GM12878 (cell line): Measurements from ENCODE around the gene MARCHF2. TPM values are rescaled to one million over a fixed set of nuclear protein-coding genes. Genes with fewer than 3 reads are reported as not detected.

Experiments used
- ATAC-seq: fragments of 200-7000 bp; cut with Tn5 transposase; 3 replicates; pipeline ENCODE4 v1.9.1; 2020; ENCODE audit warnings: mild to moderate bottlenecking, moderate library complexity
- BruUV-seq: library from RNA; stranded (reverse); fragments of 400-500 nt; replicated peaks from 2 replicates; lab custom pipeline; 2021; lab: Mats Ljungman, UMichigan
- CTCF ChIA-PET: fragments of 300-600 bp; sonication (Branson Sonifier 250); formaldehyde crosslinking; extraction: SDS; loops from one replicate; lab custom pipeline; 2021; ENCODE audit warnings: inconsistent platforms; lab: Yijun Ruan, JAX
- POLR2A ChIA-PET: fragments of 350-600 bp; formaldehyde crosslinking; extraction: SDS; loops from one replicate; lab custom pipeline; 2021; ENCODE audit warnings: inconsistent platforms; lab: Charles Lee
- RAD21 ChIA-PET: fragments of 300-600 bp; sonication (Branson Sonifier 250); formaldehyde crosslinking; loops from one replicate; lab custom pipeline; 2023; ENCODE audit warnings: antibody characterized with exemption; ENCODE audit not compliant: unreplicated experiment; lab: Charles Lee
- SMC1A ChIA-PET: fragments of 300-600 bp; sonication (Branson Sonifier 250); formaldehyde crosslinking; loops from one replicate; lab custom pipeline; 2023; ENCODE audit not compliant: unreplicated experiment, uncharacterized antibody; lab: Charles Lee
- DNase-seq: peaks from one replicate; pipeline ENCODE4 v3.0.0-alpha.2; 2011; ENCODE audit warnings: low read depth, low spot score
- FAIRE-seq: peaks from 3 replicates; lab custom pipeline; 2011; peaks lifted over from hg19 to GRCh38; lab: Jason Lieb, UNC
- H2AFZ ChIP-seq: 2 replicates; pipeline ENCODE4 v1.6.0; 2011; ENCODE audit warnings: low read depth, low read length, control low read depth; ENCODE audit not compliant: control insufficient read depth
- H3K27ac ChIP-seq: 2 replicates; pipeline ENCODE4 v1.5.1; 2011; ENCODE audit warnings: control low read depth; ENCODE audit not compliant: control insufficient read depth, insufficient read depth
- H3K27me3 ChIP-seq, 2 experiments: replicated peaks in 1 of 2; 2 replicates each; pipeline versions ENCODE4 v1.6.0 to v1.6.1; 2011; ENCODE audit warnings: low read length in 1 of 2; ENCODE audit not compliant: control insufficient read depth in 2 of 2, insufficient read depth in 2 of 2
- H3K36me3 ChIP-seq, 2 experiments: 2 replicates each; pipeline ENCODE4 v1.5.1; 2011; ENCODE audit warnings: low read length in 1 of 2; ENCODE audit not compliant: control insufficient read depth in 2 of 2, insufficient read depth in 2 of 2
- H3K4me1 ChIP-seq: 2 replicates; pipeline ENCODE4 v1.6.1; 2011; ENCODE audit warnings: mild to moderate bottlenecking, low read length, moderate library complexity, mixed read lengths; ENCODE audit not compliant: control insufficient read depth, insufficient read depth
- H3K4me2 ChIP-seq: 2 replicates; pipeline ENCODE4 v1.6.0; 2011; ENCODE audit warnings: control low read depth; ENCODE audit not compliant: control insufficient read depth, insufficient read depth
- H3K4me3 ChIP-seq: fragments of 200-600 bp; sonication (generic); 2 replicates; pipeline ENCODE4 v1.5.1; 2016
- H3K79me2 ChIP-seq: 2 replicates; pipeline ENCODE4 v1.6.0; 2011; ENCODE audit warnings: low read length; ENCODE audit not compliant: control insufficient read depth, insufficient read depth
- H3K9ac ChIP-seq: 2 replicates; pipeline ENCODE4 v1.8.0; 2011; ENCODE audit warnings: low read length, control low read depth, mixed read lengths; ENCODE audit not compliant: control insufficient read depth, insufficient read depth
- H3K9me3 ChIP-seq: replicated peaks from 3 replicates; pipeline ENCODE4 v1.5.1; 2011; ENCODE audit warnings: mild to moderate bottlenecking, low read length; ENCODE audit not compliant: control insufficient read depth, insufficient read depth
- H4K20me1 ChIP-seq: 2 replicates; pipeline ENCODE4 v1.6.0; 2011; ENCODE audit not compliant: control insufficient read depth, insufficient read depth
- ASH2L ChIP-seq: fragments of 300-600, 200-600 bp; sonication (generic); IDR thresholded peaks from 2 replicates; pipeline ENCODE4 v1.6.1; 2017; ENCODE audit warnings: low read depth, mild to moderate bottlenecking, borderline replicate concordance
- BHLHE40 ChIP-seq, 2 experiments: fragments of 450-650 bp in 1 of 2; IDR thresholded peaks; 2 replicates each; pipeline ENCODE4 v1.6.1; 2011 to 2017; ENCODE audit warnings: low read depth in 2 of 2, borderline replicate concordance in 1 of 2, improper control_type of control experiment in 1 of 2, low read length in 1 of 2, mild to moderate bottlenecking in 1 of 2
- CHD1 ChIP-seq: IDR thresholded peaks from 2 replicates; pipeline ENCODE4 v1.6.1; 2012; ENCODE audit warnings: low read depth, low read length, improper control_type of control experiment
- CTCF ChIP-seq, 3 experiments: IDR thresholded peaks in 2 of 3; conservative IDR thresholded peaks in 1 of 3; 2 replicates each; pipeline ENCODE4 v1.5.1; 2011; ENCODE audit warnings: low read depth in 3 of 3, low read length in 3 of 3, mild to moderate bottlenecking in 3 of 3, control low read depth in 2 of 3, moderate library complexity in 2 of 3, inconsistent platforms in 1 of 3, mixed read lengths in 1 of 3; ENCODE audit not compliant: control insufficient read depth in 2 of 3, insufficient read depth in 1 of 3; ENCODE audit errors: extremely low read depth in 1 of 3
- HDAC6 ChIP-seq: fragments of 200-600 bp; sonication (generic); IDR thresholded peaks from one replicate; pipeline ENCODE4 v1.8.0; 2017; ENCODE audit warnings: antibody characterized with exemption; ENCODE audit not compliant: unreplicated experiment
- IKZF2 ChIP-seq, 2 experiments: fragments of 450-650 bp; IDR thresholded peaks; 2 replicates each; pipeline ENCODE4 v1.6.1; 2017; ENCODE audit warnings: mild to moderate bottlenecking in 2 of 2, moderate library complexity in 2 of 2
- MYC ChIP-seq: IDR thresholded peaks from 2 replicates; pipeline ENCODE4 v1.6.1; 2011; ENCODE audit warnings: mild to moderate bottlenecking, low read length, moderate library complexity, inconsistent platforms; ENCODE audit not compliant: insufficient read depth, insufficient replicate concordance, insufficient read length, severe bottlenecking
- NR2C1 ChIP-seq: fragments of 450-650 bp; IDR thresholded peaks from 2 replicates; pipeline ENCODE4 v1.6.1; 2017; ENCODE audit warnings: antibody characterized with exemption, mild to moderate bottlenecking, moderate library complexity
- NRF1 ChIP-seq: conservative IDR thresholded peaks from 2 replicates; pipeline ENCODE4 v1.6.1; 2011; ENCODE audit warnings: mild to moderate bottlenecking, low read depth, low read length, improper control_type of control experiment
- PAX8 ChIP-seq: fragments of 450-650 bp; IDR thresholded peaks from 2 replicates; pipeline ENCODE4 v1.6.1; 2017; ENCODE audit warnings: mild to moderate bottlenecking, moderate library complexity
- PKNOX1 ChIP-seq: fragments of 450-650 bp; IDR thresholded peaks from 2 replicates; pipeline ENCODE4 v1.6.1; 2016; ENCODE audit warnings: mild to moderate bottlenecking
- RAD51 ChIP-seq: fragments of 450-650 bp; IDR thresholded peaks from 2 replicates; pipeline ENCODE4 v1.6.1; 2016; ENCODE audit warnings: moderate library complexity, mild to moderate bottlenecking, inconsistent platforms
- SMAD5 ChIP-seq: IDR thresholded peaks from 2 replicates; pipeline ENCODE4 v1.6.1; 2016; ENCODE audit warnings: antibody characterized with exemption, low read depth
- SP1 ChIP-seq: IDR thresholded peaks from one replicate; pipeline ENCODE4 v1.6.1; 2011; ENCODE audit warnings: low read depth, low read length
- SUPT20H ChIP-seq: IDR thresholded peaks from 2 replicates; pipeline ENCODE4 v1.6.1; 2011; ENCODE audit warnings: low read depth, mild to moderate bottlenecking, low read length, moderate library complexity, borderline replicate concordance; ENCODE audit not compliant: control insufficient read depth
- ZNF24 ChIP-seq: fragments of 450-650 bp; IDR thresholded peaks from 2 replicates; pipeline ENCODE4 v1.6.1; 2017; ENCODE audit warnings: antibody characterized with exemption, mild to moderate bottlenecking
- WGBS: methylation state at CpG from one replicate; pipeline ENCODE4 v1.1.6; 2016; ENCODE audit warnings: low lambda C conversion rate; ENCODE audit not compliant: insufficient replicate concordance, insufficient coverage; ENCODE audit errors: missing lambda C conversion rate; 5-methylcytosine and 5-hydroxymethylcytosine counted together
- in situ Hi-C: fragments of 300-500 bp; cut with MboI; formaldehyde crosslinking; loops from 9 replicates; pipeline ENCODE4 v1.14.3; 2018; ENCODE audit warnings: mixed read lengths
- intact Hi-C: fragments of 100-400 bp; cut with micrococcal nuclease; formaldehyde crosslinking; loops from one replicate; pipeline ENCODE4 v1.14.2; 2022; ENCODE audit not compliant: unreplicated experiment
- polyA plus RNA-seq, 11 experiments: library from polyadenylated mRNA; depleted of rRNA in 4 of 11; unstranded in 6 of 11; stranded (reverse) in 5 of 11; fragments of >200 nt; fragmentation: Nextera tagmentation in 4 of 11; fragmentation: Illumina TruSeq in 1 of 11; extraction: Ambion mirVana in 4 of 11; extraction: Trizol in 1 of 11; gene quantifications; 1 replicate in 1 of 11; 2 replicates in 10 of 11; pipeline versions ENCODE4 v1.2.1 to v1.2.3, GENCODE V29; 2011 to 2016; ENCODE audit warnings: inconsistent platforms in 2 of 11, missing spikeins in 2 of 11, low read depth in 1 of 11
- total RNA-seq, 4 experiments: library from RNA; depleted of rRNA in 3 of 4; stranded (reverse); fragments of >200 nt in 3 of 4; fragmentation: Illumina TruSeq in 1 of 4; extraction: Trizol in 1 of 4; gene quantifications; 2 replicates each; pipeline versions ENCODE4 v1.2.1 to v1.2.3, GENCODE V29; 2013 to 2021
- TF ChIP-seq, protein P1 (sequence below): fragments of 450-650 bp; IDR thresholded peaks from 2 replicates; pipeline ENCODE4 v1.6.1; 2017; ENCODE audit warnings: mild to moderate bottlenecking, moderate library complexity

Gene MARCHF2
- total and polyA plus RNA-seq, 10 of the 15 experiments (the other 5 are each of a cell fraction or from before 2014, with no cell fraction given): 1.6 to 30.3 (median 10.8) TPM

DNA sequence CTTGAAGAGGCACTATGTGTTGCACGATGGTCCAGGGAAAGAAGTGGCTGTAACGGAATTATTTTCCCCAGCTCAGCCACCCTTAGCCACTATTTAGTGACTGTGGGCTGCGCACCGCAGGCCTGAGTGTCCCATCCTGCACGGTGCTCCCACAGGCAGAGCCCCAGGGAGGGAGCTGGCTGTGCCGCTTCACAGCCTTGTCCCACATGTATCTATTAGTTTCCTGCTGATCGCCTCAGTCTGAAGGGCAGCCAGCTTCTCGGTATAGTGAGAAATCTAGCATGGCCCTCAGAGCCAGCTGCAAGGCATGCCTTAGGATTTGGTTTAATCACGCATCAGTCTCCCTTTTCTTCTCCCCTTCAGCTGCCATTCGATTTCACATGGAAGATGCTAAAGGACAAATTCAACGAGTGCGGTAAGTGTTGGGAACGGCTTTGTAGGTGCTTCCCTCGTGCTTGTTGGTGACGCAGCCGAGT, 73.6 kb downstream of the MARCHF2 start:
- H3K27ac ChIP-seq: no peak overlapping the region
- no peak for ATAC-seq

More for the DNA sequence above, 73.6 kb downstream of the MARCHF2 start:
- SMC1A ChIA-PET: interaction anchor here (0.8 kb wide), 1 partner anchor 73 kb away, joined by 3 read pairs; the partner anchor contains the start of gene MARCHF2
- Histone ChIP-seq H4K20me1 (no peaks in the 10 kb centered on the region; the same call in 1 of the 2 replicates), H3K4me1 (peaks cover 7% of the 10 kb centered on the region), H3K36me3 (peaks cover 42 to 53% of the 10 kb centered on the region in 2 experiments), H3K79me2 (peaks cover 2% of the 10 kb centered on the region), H3K4me3 (no peak overlapping the region), H2AFZ (no peak overlapping the region), H3K9ac (no peak overlapping the region), H3K9me3 (no peaks in the 10 kb centered on the region), H3K4me2 (no peak overlapping the region), H3K27me3 (no peaks in the 10 kb centered on the region)
- DNase-seq (no peak), FAIRE-seq (no peak)
- WGBS: 87% methylated on average over 16 of the region's 16 CpGs
- in situ Hi-C loops: no loop called here
- POLR2A ChIA-PET: interaction anchor here (1.5 kb wide), 1 partner anchor 19 kb away, joined by 3 read pairs; no protein-coding TSS in a partner anchor
- intact Hi-C loops: no loop called here
- TF ChIP-seq PKNOX1 (no peak), CHD1 (no peak), SUPT20H (no peak), BHLHE40 (IDR thresholded peaks at IDR 0.05; ENCODE audit: borderline replicate concordance in 1 of 2, low read depth in 2 of 2, low read length in 1 of 2) (no peak), SMAD5 (no peak), ASH2L (no peak), HDAC6 (no peak), NRF1 (no peak), RAD51 (no peak), CTCF (IDR thresholded peaks at IDR 0.05 in 2 of 3, conservative IDR thresholded peaks at IDR 0.05 in 1 of 3; ENCODE audit: control insufficient read depth in 2 of 3, extremely low read depth in 1 of 3, insufficient read depth in 1 of 3, low read depth in 3 of 3, low read length in 3 of 3) (no peak), IKZF2 (IDR thresholded peaks at IDR 0.05) (no peak), NR2C1 (no peak), PAX8 (no peak), ZNF24 (no peak), SP1 (no peak), MYC (no peak)
- TF ChIP-seq, protein P1, sequence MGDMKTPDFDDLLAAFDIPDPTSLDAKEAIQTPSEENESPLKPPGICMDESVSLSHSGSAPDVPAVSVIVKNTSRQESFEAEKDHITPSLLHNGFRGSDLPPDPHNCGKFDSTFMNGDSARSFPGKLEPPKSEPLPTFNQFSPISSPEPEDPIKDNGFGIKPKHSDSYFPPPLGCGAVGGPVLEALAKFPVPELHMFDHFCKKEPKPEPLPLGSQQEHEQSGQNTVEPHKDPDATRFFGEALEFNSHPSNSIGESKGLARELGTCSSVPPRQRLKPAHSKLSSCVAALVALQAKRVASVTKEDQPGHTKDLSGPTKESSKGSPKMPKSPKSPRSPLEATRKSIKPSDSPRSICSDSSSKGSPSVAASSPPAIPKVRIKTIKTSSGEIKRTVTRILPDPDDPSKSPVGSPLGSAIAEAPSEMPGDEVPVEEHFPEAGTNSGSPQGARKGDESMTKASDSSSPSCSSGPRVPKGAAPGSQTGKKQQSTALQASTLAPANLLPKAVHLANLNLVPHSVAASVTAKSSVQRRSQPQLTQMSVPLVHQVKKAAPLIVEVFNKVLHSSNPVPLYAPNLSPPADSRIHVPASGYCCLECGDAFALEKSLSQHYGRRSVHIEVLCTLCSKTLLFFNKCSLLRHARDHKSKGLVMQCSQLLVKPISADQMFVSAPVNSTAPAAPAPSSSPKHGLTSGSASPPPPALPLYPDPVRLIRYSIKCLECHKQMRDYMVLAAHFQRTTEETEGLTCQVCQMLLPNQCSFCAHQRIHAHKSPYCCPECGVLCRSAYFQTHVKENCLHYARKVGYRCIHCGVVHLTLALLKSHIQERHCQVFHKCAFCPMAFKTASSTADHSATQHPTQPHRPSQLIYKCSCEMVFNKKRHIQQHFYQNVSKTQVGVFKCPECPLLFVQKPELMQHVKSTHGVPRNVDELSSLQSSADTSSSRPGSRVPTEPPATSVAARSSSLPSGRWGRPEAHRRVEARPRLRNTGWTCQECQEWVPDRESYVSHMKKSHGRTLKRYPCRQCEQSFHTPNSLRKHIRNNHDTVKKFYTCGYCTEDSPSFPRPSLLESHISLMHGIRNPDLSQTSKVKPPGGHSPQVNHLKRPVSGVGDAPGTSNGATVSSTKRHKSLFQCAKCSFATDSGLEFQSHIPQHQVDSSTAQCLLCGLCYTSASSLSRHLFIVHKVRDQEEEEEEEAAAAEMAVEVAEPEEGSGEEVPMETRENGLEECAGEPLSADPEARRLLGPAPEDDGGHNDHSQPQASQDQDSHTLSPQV: no peak
- no TSS peak for BruUV-seq
- RAD21 ChIA-PET: no interaction called here
- CTCF ChIA-PET: interaction anchor here (0.8 kb wide), 1 partner anchor 8 kb away, joined by 3 read pairs; no protein-coding TSS in a partner anchor
